MCF 10A (cell line): ENCODE measurements around the gene MNX1. TPM values are rescaled to one million over a fixed set of nuclear protein-coding genes. Genes with fewer than 3 reads are reported as not detected.

Experiments used
- BruUV-seq: library from RNA; stranded (reverse); fragments of 400-500 nt; replicated peaks from 2 replicates; lab custom pipeline; 2021; lab: Mats Ljungman, UMichigan
- CTCF ChIA-PET: fragments of 300-600 bp; sonication (Branson Sonifier 250); formaldehyde crosslinking; extraction: SDS; loops from one replicate; lab custom pipeline; 2021; ENCODE audit warnings: antibody characterized with exemption, inconsistent platforms; lab: Yijun Ruan, JAX
- POLR2A ChIA-PET: fragments of 300-600, 350-650 bp; sonication (Branson Sonifier 250); formaldehyde crosslinking; extraction: SDS; loops from one replicate; lab custom pipeline; 2020; ENCODE audit warnings: antibody characterized with exemption, inconsistent platforms; lab: Yijun Ruan, JAX
- DNase-seq: peaks from one replicate; pipeline ENCODE4 v3.0.0-alpha.2; 2018; ENCODE audit not compliant: unreplicated experiment
- H3K27ac Mint-ChIP-seq: one replicate; pipeline ENCODE4 v1.8.0; 2022; ENCODE audit warnings: mild to moderate bottlenecking, low read depth, mixed read lengths; ENCODE audit not compliant: unreplicated experiment
- H3K27me3 Mint-ChIP-seq: one replicate; pipeline ENCODE4 v1.8.0; 2022; ENCODE audit warnings: mixed read lengths; ENCODE audit not compliant: insufficient read depth, unreplicated experiment
- H3K36me3 Mint-ChIP-seq: one replicate; pipeline ENCODE4 v1.8.0; 2022; ENCODE audit warnings: mild to moderate bottlenecking, moderate library complexity, mixed read lengths; ENCODE audit not compliant: insufficient read depth, unreplicated experiment
- H3K4me1 Mint-ChIP-seq: one replicate; pipeline ENCODE4 v1.8.0; 2022; ENCODE audit warnings: mixed read lengths; ENCODE audit not compliant: insufficient read depth, unreplicated experiment
- H3K4me3 Mint-ChIP-seq: one replicate; pipeline ENCODE4 v1.8.0; 2022; ENCODE audit warnings: mild to moderate bottlenecking, moderate library complexity, mixed read lengths; ENCODE audit not compliant: unreplicated experiment
- H3K9me3 Mint-ChIP-seq: one replicate; pipeline ENCODE4 v1.8.0; 2022; ENCODE audit warnings: mixed read lengths; ENCODE audit not compliant: unreplicated experiment
- intact Hi-C: fragments of 100-400 bp; cut with micrococcal nuclease; formaldehyde crosslinking; loops from 2 replicates; pipeline ENCODE4 v1.14.1; 2022
- total RNA-seq: library from RNA; stranded (reverse); gene quantifications from 2 replicates; pipeline ENCODE4 v1.2.3, GENCODE V29; 2022
- TF ChIP-seq, protein P1 (sequence below): fragments of 200-600 bp; IDR thresholded peaks from one replicate; pipeline ENCODE4 v1.8.0; 2022; ENCODE audit warnings: antibody characterized with exemption, mild to moderate bottlenecking; ENCODE audit not compliant: unreplicated experiment

Gene MNX1
- total RNA-seq, 1 experiment from 2014 or later = 0.47 TPM

DNA sequence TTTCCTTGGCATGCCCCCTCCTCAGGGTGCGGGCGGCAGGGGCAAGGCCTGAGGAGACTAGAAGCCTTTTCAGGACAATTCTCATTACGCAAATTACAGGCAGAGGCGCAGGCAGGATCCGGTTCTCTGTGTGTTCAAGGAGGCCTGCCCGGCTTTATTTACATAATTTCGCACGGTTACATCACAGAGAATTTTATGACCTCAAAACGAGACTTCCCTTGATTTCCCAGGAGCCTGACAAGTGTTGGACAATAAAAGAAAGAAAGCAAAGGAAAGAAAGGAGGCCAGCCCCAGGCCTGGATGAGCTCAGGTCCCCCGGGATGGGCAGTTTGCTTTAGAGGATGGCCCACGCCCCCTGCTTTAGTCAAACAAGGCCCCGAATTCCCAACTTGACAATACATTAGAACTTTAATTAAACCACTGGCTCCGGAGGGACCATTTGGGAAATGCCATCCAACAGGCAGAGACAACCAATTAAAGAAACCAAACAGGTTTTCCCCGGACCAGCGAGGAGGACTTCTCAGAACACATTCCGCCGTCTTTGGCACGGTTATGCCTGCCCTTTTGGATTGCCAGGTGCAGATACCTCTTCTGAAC is 2.9 kb downstream of the MNX1 start:
- POLR2A ChIA-PET = interaction anchor here (0.8 kb wide), 1 partner anchor 125 kb away, joined by 3 read pairs; no protein-coding TSS in a partner anchor
- TF ChIP-seq, protein P1, sequence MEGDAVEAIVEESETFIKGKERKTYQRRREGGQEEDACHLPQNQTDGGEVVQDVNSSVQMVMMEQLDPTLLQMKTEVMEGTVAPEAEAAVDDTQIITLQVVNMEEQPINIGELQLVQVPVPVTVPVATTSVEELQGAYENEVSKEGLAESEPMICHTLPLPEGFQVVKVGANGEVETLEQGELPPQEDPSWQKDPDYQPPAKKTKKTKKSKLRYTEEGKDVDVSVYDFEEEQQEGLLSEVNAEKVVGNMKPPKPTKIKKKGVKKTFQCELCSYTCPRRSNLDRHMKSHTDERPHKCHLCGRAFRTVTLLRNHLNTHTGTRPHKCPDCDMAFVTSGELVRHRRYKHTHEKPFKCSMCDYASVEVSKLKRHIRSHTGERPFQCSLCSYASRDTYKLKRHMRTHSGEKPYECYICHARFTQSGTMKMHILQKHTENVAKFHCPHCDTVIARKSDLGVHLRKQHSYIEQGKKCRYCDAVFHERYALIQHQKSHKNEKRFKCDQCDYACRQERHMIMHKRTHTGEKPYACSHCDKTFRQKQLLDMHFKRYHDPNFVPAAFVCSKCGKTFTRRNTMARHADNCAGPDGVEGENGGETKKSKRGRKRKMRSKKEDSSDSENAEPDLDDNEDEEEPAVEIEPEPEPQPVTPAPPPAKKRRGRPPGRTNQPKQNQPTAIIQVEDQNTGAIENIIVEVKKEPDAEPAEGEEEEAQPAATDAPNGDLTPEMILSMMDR = no peak
- H3K9me3 Mint-ChIP-seq = no peaks in the 10 kb centered on the region
- no peak overlapping the region for H3K4me3 Mint-ChIP-seq
- H3K27ac Mint-ChIP-seq = no peak overlapping the region
- no TSS peak for BruUV-seq
- no peak for DNase-seq
- intact Hi-C loops = no loop called here
- H3K4me1 Mint-ChIP-seq = no peaks in the 10 kb centered on the region
- H3K36me3 Mint-ChIP-seq = no peaks in the 10 kb centered on the region
- H3K27me3 Mint-ChIP-seq = no peaks in the 10 kb centered on the region
- CTCF ChIA-PET = no interaction called here

DNA sequence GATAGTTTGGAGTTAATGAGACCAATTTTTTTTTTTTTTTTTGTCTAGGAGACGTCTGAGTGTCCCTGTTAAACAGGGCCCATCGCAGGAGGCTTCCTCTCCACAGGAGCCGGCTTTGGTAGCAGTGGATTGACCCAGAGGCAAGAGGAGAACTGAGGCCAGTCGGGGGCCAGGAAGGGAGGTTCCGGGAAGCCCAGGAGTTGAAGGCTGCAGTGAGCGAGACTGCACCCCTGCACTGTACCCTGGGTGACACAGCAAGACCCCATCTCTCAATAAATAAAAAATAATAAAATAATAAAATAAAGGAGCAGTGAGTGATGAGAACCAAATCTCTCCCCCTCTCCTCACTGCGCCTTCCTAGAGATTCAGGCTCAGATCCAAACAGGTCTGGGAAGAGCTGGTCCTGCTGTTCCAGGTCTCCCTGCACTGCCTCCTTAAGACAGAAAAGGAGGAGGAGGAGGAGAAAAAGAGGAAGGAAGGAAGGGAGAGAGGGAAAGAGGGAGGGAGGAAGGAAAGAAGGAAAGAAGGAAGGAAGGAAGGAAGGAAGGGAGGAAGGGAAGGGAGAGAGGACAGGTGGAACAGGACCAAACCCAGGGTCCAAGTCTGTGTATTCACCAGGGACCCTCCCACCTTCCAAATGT is 3.5 kb downstream of the MNX1 start:
- no peaks in the 10 kb centered on the region for H3K36me3 Mint-ChIP-seq

DNA sequence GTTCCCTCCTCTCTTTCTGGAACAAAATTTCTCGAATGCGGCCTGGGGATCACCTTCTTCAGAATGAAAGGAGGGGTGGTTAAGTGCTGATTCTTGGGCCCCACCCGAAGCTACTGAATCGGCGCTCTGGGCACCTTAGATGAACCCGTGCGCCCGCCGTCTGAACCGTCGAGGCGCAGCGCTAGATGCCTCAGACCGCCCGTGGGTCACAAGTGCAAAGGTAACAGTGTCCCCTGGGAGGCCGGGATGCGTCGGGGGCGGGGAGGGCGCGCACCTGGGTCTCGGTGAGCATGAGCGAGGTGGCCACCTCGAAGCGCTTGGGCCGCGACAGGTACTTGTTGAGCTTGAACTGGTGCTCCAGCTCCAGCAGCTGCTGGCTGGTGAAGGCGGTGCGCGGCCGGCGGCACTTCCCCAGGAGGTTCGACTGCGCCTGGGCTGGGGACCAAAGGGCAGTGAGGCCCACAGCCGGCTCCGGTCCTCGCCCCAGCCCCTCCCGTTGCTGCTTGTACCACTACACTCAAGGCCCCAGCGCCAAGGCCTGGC is 4.2 kb downstream of the MNX1 start:
- BruUV-seq = no TSS peak

More for the DNA sequence above, 3.5 kb downstream of the MNX1 start:
- DNase-seq = no peak
- intact Hi-C loops = no loop called here
- no TSS peak for BruUV-seq
- ChIA-PET POLR2A (interaction anchor here (0.8 kb wide), 1 partner anchor 125 kb away, joined by 3 read pairs; no protein-coding TSS in a partner anchor), CTCF (no interaction called here)
- no peaks in the 10 kb centered on the region for H3K27me3 Mint-ChIP-seq
- H3K4me3 Mint-ChIP-seq = no peak overlapping the region
- TF ChIP-seq, protein P1 = no peak
- H3K27ac Mint-ChIP-seq = no peak overlapping the region
- no peaks in the 10 kb centered on the region for H3K9me3 Mint-ChIP-seq
- no peaks in the 10 kb centered on the region for H3K4me1 Mint-ChIP-seq

More for the DNA sequence above, 4.2 kb downstream of the MNX1 start:
- Mint-ChIP-seq H3K36me3 (no peaks in the 10 kb centered on the region), H3K4me3 (no peak overlapping the region), H3K4me1 (no peaks in the 10 kb centered on the region), H3K27ac (no peak overlapping the region), H3K27me3 (no peaks in the 10 kb centered on the region), H3K9me3 (no peaks in the 10 kb centered on the region)
- POLR2A ChIA-PET = no interaction called here
- no peak for DNase-seq
- CTCF ChIA-PET = interaction anchor here (0.7 kb wide), 2 partner anchors 37 to 62 kb away, joined by 3 read pairs; no protein-coding TSS in a partner anchor
- intact Hi-C loops = no loop called here
- TF ChIP-seq, protein P1 = no peak
